Esophagus muscularis mucosa (tissue), 3 donors: ENCODE measurements around the gene MED13L.

ENCODE experiments used
- EP300 ChIP-seq: sonication (generic); formaldehyde crosslinking; IDR thresholded peaks from one replicate; pipeline ENCODE4 v1.6.1; 2017; ENCODE audit warnings: antibody characterized with exemption
- TF ChIP-seq, protein P1 (sequence below), 3 experiments: fragments of 200-600 bp in 2 of 3; fragments of 450-650 bp in 1 of 3; sonication (generic) in 2 of 3; IDR thresholded peaks; one replicate each; pipeline ENCODE4 v1.5.1; 2017 to 2019; ENCODE audit warnings: antibody characterized with exemption in 3 of 3, mild to moderate bottlenecking in 2 of 3, moderate library complexity in 1 of 3

DNA sequence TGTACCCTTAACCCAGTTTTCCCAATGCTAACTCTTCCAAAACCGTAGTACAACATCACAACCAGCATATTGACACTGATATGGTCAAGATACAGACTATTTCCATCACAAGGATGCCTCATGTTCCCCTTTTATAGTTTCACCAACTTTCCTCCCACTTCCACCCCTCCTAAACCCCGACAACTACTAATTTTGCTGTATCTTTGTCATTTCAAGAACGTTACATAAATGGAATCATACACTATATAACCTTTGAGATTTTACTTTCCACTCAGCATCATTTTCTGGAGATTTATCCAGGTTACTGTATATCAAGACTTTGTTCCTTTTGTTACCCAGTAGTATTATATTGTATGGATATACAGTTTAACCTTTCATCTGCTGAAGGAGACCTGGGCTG, 88.9 kb downstream of the MED13L start:
- no peak for TF ChIP-seq EP300
- TF ChIP-seq, protein P1, sequence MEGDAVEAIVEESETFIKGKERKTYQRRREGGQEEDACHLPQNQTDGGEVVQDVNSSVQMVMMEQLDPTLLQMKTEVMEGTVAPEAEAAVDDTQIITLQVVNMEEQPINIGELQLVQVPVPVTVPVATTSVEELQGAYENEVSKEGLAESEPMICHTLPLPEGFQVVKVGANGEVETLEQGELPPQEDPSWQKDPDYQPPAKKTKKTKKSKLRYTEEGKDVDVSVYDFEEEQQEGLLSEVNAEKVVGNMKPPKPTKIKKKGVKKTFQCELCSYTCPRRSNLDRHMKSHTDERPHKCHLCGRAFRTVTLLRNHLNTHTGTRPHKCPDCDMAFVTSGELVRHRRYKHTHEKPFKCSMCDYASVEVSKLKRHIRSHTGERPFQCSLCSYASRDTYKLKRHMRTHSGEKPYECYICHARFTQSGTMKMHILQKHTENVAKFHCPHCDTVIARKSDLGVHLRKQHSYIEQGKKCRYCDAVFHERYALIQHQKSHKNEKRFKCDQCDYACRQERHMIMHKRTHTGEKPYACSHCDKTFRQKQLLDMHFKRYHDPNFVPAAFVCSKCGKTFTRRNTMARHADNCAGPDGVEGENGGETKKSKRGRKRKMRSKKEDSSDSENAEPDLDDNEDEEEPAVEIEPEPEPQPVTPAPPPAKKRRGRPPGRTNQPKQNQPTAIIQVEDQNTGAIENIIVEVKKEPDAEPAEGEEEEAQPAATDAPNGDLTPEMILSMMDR (IDR thresholded peaks at IDR 0.05): no peak
